ENCODE results near the gene TRIM14.

TRIM14 gene

GRCh38 chr9:98135558-98135934 is 16.5 kb upstream of the TRIM14 start (continued):
- TF ChIP-seq ZNF548 (tag by site-specific recombination; IDR thresholded peaks at IDR 0.05) (no peak), ZNF830 (tag by site-specific recombination; IDR thresholded peaks at IDR 0.05; ENCODE audit: low read depth) (no peak), ZNF114 (tag by site-specific recombination; IDR thresholded peaks at IDR 0.05) (no peak), ZSCAN5A (tag by site-specific recombination; IDR thresholded peaks at IDR 0.05) (no peak), ZNF549 (tag by site-specific recombination; IDR thresholded peaks at IDR 0.05) (no peak), ZNF221 (tag by site-specific recombination; IDR thresholded peaks at IDR 0.05; ENCODE audit: borderline replicate concordance) (no peak)
- TF ChIP-seq, protein P1, sequence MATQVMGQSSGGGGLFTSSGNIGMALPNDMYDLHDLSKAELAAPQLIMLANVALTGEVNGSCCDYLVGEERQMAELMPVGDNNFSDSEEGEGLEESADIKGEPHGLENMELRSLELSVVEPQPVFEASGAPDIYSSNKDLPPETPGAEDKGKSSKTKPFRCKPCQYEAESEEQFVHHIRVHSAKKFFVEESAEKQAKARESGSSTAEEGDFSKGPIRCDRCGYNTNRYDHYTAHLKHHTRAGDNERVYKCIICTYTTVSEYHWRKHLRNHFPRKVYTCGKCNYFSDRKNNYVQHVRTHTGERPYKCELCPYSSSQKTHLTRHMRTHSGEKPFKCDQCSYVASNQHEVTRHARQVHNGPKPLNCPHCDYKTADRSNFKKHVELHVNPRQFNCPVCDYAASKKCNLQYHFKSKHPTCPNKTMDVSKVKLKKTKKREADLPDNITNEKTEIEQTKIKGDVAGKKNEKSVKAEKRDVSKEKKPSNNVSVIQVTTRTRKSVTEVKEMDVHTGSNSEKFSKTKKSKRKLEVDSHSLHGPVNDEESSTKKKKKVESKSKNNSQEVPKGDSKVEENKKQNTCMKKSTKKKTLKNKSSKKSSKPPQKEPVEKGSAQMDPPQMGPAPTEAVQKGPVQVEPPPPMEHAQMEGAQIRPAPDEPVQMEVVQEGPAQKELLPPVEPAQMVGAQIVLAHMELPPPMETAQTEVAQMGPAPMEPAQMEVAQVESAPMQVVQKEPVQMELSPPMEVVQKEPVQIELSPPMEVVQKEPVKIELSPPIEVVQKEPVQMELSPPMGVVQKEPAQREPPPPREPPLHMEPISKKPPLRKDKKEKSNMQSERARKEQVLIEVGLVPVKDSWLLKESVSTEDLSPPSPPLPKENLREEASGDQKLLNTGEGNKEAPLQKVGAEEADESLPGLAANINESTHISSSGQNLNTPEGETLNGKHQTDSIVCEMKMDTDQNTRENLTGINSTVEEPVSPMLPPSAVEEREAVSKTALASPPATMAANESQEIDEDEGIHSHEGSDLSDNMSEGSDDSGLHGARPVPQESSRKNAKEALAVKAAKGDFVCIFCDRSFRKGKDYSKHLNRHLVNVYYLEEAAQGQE (tag by site-specific recombination; IDR thresholded peaks at IDR 0.05) = no peak

GRCh38 chr9:98134702-98135557 is 15.9 kb upstream of the TRIM14 start:
- no peak overlapping the region for H3K27ac ChIP-seq (ENCODE audit: extremely low read depth, low read depth, low read length)
- CTCF ChIA-PET = no interaction called here
- H3K9me3 ChIP-seq (ENCODE audit: control insufficient read depth, insufficient read depth, low read depth, low read length) = no peaks in the 10 kb centered on the region
- H3K4me3 ChIP-seq (ENCODE audit: low read depth, low read length) = no peak overlapping the region
- no peaks in the 10 kb centered on the region for H3K4me1 ChIP-seq (ENCODE audit: control insufficient read depth, insufficient read depth, low read length)
- peaks cover 0 to 3% of the 10 kb centered on the region in 2 experiments; a peak in 1 of 3 replicates for H3K36me3 ChIP-seq (ENCODE audit: control insufficient read depth in 2 of 2, insufficient read depth in 1 of 2, low read length in 2 of 2)
- POLR2A ChIA-PET = no interaction called here
- no peak for TF ChIP-seq HOXA7 (CRISPR knock-in tag; IDR thresholded peaks at IDR 0.05; ENCODE audit: borderline replicate concordance)
- TF ChIP-seq REPIN1 (tag by site-specific recombination; IDR thresholded peaks at IDR 0.05; ENCODE audit: low read depth) = no peak
- no peak for TF ChIP-seq ZFHX2 (tag by site-specific recombination; conservative IDR thresholded peaks at IDR 0.05)
- no peak for TF ChIP-seq ZNF16 (tag by site-specific recombination; IDR thresholded peaks at IDR 0.05; ENCODE audit: low read depth)
- no peak for TF ChIP-seq ZFP69B (tag by site-specific recombination; IDR thresholded peaks at IDR 0.05)
- TF ChIP-seq SCRT2 (tag by site-specific recombination; IDR thresholded peaks at IDR 0.05) = no peak
- TF ChIP-seq, protein P2, sequence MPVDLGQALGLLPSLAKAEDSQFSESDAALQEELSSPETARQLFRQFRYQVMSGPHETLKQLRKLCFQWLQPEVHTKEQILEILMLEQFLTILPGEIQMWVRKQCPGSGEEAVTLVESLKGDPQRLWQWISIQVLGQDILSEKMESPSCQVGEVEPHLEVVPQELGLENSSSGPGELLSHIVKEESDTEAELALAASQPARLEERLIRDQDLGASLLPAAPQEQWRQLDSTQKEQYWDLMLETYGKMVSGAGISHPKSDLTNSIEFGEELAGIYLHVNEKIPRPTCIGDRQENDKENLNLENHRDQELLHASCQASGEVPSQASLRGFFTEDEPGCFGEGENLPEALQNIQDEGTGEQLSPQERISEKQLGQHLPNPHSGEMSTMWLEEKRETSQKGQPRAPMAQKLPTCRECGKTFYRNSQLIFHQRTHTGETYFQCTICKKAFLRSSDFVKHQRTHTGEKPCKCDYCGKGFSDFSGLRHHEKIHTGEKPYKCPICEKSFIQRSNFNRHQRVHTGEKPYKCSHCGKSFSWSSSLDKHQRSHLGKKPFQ (tag by site-specific recombination; IDR thresholded peaks at IDR 0.05) = no peak
- TF ChIP-seq ZNF140 (tag by site-specific recombination; IDR thresholded peaks at IDR 0.05) = no peak
- TF ChIP-seq ZNF791 (tag by site-specific recombination; IDR thresholded peaks at IDR 0.05) = no peak
- no peak for TF ChIP-seq HOXD13 (CRISPR knock-in tag; IDR thresholded peaks at IDR 0.05; ENCODE audit: borderline replicate concordance)
- TF ChIP-seq CTCF (tag by site-specific recombination; IDR thresholded peaks at IDR 0.05) = no peak
- TF ChIP-seq ZSCAN4 (tag by site-specific recombination; IDR thresholded peaks at IDR 0.05) = no peak
- TF ChIP-seq YY1 (tag by site-specific recombination; IDR thresholded peaks at IDR 0.05) = no peak
- TF ChIP-seq, protein P3, sequence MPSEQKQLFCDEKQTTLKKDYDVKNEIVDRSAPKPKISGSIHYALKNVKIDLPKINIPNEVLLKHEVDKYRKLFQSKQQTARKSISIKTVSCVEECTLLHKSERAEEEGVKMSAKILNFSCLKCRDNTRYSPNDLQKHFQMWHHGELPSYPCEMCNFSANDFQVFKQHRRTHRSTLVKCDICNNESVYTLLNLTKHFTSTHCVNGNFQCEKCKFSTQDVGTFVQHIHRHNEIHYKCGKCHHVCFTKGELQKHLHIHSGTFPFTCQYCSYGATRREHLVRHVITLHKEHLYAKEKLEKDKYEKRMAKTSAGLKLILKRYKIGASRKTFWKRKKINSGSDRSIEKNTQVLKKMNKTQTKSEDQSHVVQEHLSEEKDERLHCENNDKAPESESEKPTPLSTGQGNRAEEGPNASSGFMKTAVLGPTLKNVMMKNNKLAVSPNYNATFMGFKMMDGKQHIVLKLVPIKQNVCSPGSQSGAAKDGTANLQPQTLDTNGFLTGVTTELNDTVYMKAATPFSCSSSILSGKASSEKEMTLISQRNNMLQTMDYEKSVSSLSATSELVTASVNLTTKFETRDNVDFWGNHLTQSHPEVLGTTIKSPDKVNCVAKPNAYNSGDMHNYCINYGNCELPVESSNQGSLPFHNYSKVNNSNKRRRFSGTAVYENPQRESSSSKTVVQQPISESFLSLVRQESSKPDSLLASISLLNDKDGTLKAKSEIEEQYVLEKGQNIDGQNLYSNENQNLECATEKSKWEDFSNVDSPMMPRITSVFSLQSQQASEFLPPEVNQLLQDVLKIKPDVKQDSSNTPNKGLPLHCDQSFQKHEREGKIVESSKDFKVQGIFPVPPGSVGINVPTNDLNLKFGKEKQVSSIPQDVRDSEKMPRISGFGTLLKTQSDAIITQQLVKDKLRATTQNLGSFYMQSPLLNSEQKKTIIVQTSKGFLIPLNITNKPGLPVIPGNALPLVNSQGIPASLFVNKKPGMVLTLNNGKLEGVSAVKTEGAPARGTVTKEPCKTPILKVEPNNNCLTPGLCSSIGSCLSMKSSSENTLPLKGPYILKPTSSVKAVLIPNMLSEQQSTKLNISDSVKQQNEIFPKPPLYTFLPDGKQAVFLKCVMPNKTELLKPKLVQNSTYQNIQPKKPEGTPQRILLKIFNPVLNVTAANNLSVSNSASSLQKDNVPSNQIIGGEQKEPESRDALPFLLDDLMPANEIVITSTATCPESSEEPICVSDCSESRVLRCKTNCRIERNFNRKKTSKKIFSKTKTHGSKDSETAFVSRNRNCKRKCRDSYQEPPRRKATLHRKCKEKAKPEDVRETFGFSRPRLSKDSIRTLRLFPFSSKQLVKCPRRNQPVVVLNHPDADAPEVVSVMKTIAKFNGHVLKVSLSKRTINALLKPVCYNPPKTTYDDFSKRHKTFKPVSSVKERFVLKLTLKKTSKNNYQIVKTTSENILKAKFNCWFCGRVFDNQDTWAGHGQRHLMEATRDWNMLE (tag by site-specific recombination; conservative IDR thresholded peaks at IDR 0.05; ENCODE audit: low read depth) = no peak
